ENCODE results near the gene HAVCR1. TPM values are rescaled to one million over a fixed set of nuclear protein-coding genes. Genes with fewer than 3 reads are reported as not detected.

HAVCR1 gene
- total RNA-seq, 1 experiment from 2014 or later: not detected

GRCh38 chr5:157033071-157033583 is 25.8 kb downstream of the HAVCR1 start:
- no peak overlapping the region for H3K9ac ChIP-seq (ENCODE audit: low read length)
- BruUV-seq (replicated peaks): no TSS peak
- H3K9me3 ChIP-seq (ENCODE audit: control insufficient read depth in 1 of 2, insufficient read depth in 1 of 2, low read depth in 1 of 2, low read length in 2 of 2): no peaks in the 10 kb centered on the region
- H2AFZ ChIP-seq (ENCODE audit: low read depth, low read length, poor library complexity, severe bottlenecking): no peak overlapping the region
- ATAC-seq: no peak
- H3K4me2 ChIP-seq (ENCODE audit: low read length): no peak overlapping the region
- intact Hi-C loops (cut with micrococcal nuclease): no loop called here
- H3K79me2 ChIP-seq (ENCODE audit: insufficient read depth, low read length): no peaks in the 10 kb centered on the region
- no peak overlapping the region for H3K4me3 ChIP-seq (replicated peaks in 1 of 2; ENCODE audit: low read depth in 1 of 2, low read length in 2 of 2)
- ChIA-PET POLR2A (interaction anchor here (0.6 kb wide), 1 partner anchor 1384 kb away, joined by 5 read pairs; no protein-coding TSS in a partner anchor), CTCF (no interaction called here), RAD21 (ENCODE audit: low non-redundant PET in 1 of 2, low total read pairs in 2 of 2, uncharacterized antibody in 2 of 2, unreplicated experiment in 2 of 2) (no interaction called here)
- H3K4me1 ChIP-seq (ENCODE audit: control insufficient read depth in 1 of 2, insufficient read depth in 2 of 2, low read length in 2 of 2): no peaks in the 10 kb centered on the region
- TF ChIP-seq TCF7L2 (IDR thresholded peaks at IDR 0.05; ENCODE audit: borderline replicate concordance, extremely low read depth, insufficient read depth, insufficient read length) (no peak), POLR2AphosphoS5 (IDR thresholded peaks at IDR 0.05; ENCODE audit: low read depth, low read length) (no peak), SRF (IDR thresholded peaks at IDR 0.05; ENCODE audit: low read depth) (no peak), SP1 (IDR thresholded peaks at IDR 0.05; ENCODE audit: low read depth) (no peak), JUND (IDR thresholded peaks at IDR 0.05) (no peak), EZH2 (IDR thresholded peaks at IDR 0.05) (no peak), SIN3A (IDR thresholded peaks at IDR 0.05; ENCODE audit: low read depth) (no peak), RAD21 (IDR thresholded peaks at IDR 0.05; ENCODE audit: low read depth) (no peak), ZBTB33 (IDR thresholded peaks at IDR 0.05; ENCODE audit: extremely low read depth, insufficient replicate concordance, low read length) (no peak), FOSL1 (IDR thresholded peaks at IDR 0.05; ENCODE audit: low read depth) (no peak), POLR2A (IDR thresholded peaks at IDR 0.05; ENCODE audit: borderline replicate concordance, extremely low read depth, insufficient read depth, insufficient read length) (no peak), YY1 (IDR thresholded peaks at IDR 0.05; ENCODE audit: extremely low read depth, insufficient replicate concordance, low read depth, low read length) (no peak), REST (IDR thresholded peaks at IDR 0.05; ENCODE audit: low read depth) (no peak), CEBPB (IDR thresholded peaks at IDR 0.05; ENCODE audit: low read depth) (no peak), ELF1 (IDR thresholded peaks at IDR 0.05; ENCODE audit: borderline replicate concordance, low read depth) (no peak), ZNF274 (IDR thresholded peaks at IDR 0.05; ENCODE audit: low read depth, low read length) (no peak), EGR1 (IDR thresholded peaks at IDR 0.05; ENCODE audit: low read depth) (no peak)
- TF ChIP-seq, protein P1, sequence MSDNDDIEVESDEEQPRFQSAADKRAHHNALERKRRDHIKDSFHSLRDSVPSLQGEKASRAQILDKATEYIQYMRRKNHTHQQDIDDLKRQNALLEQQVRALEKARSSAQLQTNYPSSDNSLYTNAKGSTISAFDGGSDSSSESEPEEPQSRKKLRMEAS (IDR thresholded peaks at IDR 0.05): no peak
- TF ChIP-seq, protein P2, sequence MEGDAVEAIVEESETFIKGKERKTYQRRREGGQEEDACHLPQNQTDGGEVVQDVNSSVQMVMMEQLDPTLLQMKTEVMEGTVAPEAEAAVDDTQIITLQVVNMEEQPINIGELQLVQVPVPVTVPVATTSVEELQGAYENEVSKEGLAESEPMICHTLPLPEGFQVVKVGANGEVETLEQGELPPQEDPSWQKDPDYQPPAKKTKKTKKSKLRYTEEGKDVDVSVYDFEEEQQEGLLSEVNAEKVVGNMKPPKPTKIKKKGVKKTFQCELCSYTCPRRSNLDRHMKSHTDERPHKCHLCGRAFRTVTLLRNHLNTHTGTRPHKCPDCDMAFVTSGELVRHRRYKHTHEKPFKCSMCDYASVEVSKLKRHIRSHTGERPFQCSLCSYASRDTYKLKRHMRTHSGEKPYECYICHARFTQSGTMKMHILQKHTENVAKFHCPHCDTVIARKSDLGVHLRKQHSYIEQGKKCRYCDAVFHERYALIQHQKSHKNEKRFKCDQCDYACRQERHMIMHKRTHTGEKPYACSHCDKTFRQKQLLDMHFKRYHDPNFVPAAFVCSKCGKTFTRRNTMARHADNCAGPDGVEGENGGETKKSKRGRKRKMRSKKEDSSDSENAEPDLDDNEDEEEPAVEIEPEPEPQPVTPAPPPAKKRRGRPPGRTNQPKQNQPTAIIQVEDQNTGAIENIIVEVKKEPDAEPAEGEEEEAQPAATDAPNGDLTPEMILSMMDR (IDR thresholded peaks at IDR 0.05 in 2 of 3, conservative IDR thresholded peaks at IDR 0.05 in 1 of 3; ENCODE audit: borderline replicate concordance in 1 of 3, insufficient read depth in 1 of 3, low read depth in 2 of 3, low read length in 2 of 3): no peak
- TF ChIP-seq, protein P3, sequence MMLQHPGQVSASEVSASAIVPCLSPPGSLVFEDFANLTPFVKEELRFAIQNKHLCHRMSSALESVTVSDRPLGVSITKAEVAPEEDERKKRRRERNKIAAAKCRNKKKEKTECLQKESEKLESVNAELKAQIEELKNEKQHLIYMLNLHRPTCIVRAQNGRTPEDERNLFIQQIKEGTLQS (IDR thresholded peaks at IDR 0.05): no peak
- DNase-seq (ENCODE audit: low read depth, low spot score): no peak
- peaks cover 24% of the 10 kb centered on the region for H3K27me3 ChIP-seq (ENCODE audit: insufficient read depth, low read length)
- H3K9me2 ChIP-seq (ENCODE audit: insufficient read depth): no peaks in the 10 kb centered on the region
- H3K27ac ChIP-seq (ENCODE audit: low read depth, low read length): no peak overlapping the region
- no peaks in the 10 kb centered on the region for H3K36me3 ChIP-seq (ENCODE audit: control insufficient read depth in 1 of 2, insufficient read depth in 2 of 2, low read length in 2 of 2)
- no peaks in the 10 kb centered on the region for H4K20me1 ChIP-seq (ENCODE audit: insufficient read depth)
